ENCODE measurements around the gene TNFSF8. TPM values are rescaled to one million over a fixed set of nuclear protein-coding genes. Genes with fewer than 3 reads are reported as not detected.

The TNFSF8 gene
- total and polyA plus RNA-seq, 12 donors, result 0.11 to 2.3 (median 0.65) TPM

- Histone ChIP-seq H3K9me3 (no peaks in the 10 kb centered on the region), H3K27me3 (peaks cover 0 to 19% (median 5%) of the 10 kb centered on the region in 7 donors), H3K4me1 (peaks cover 0 to 16% (median 0%) of the 10 kb centered on the region in 9 donors), H3K36me3 (peaks cover 0 to 19% (median 0%) of the 10 kb centered on the region in 9 donors), H3K27ac (no peak overlapping the region), H3K4me3 (no peak overlapping the region)
- ATAC-seq (no peak), DNase-seq (no peak)
- intact Hi-C loops (cut with DNase I), result loop anchor here in 8 of 10 donors (2.0 to 10.0 kb wide), 8 partner anchors 33 to 609 kb away; no protein-coding TSS in a partner anchor
- no peak for TF ChIP-seq CTCF (IDR thresholded peaks at IDR 0.05)
- 75 to 82% methylated on average over 4 of the region's 4 CpGs for WGBS, 2 donors
Observed at GRCh38 chr9:114913656-114914055, 16.7 kb downstream of the TNFSF8 start.

- Histone ChIP-seq H3K9me3 (no peaks in the 10 kb centered on the region), H3K36me3 (peaks cover 0 to 19% (median 0%) of the 10 kb centered on the region in 9 donors), H3K4me3 (no peak overlapping the region), H3K4me1 (peaks cover 0 to 20% (median 0%) of the 10 kb centered on the region in 9 donors), H3K27ac (no peak overlapping the region), H3K27me3 (peaks cover 0 to 17% (median 5%) of the 10 kb centered on the region in 7 donors)
- no peak for ATAC-seq
- intact Hi-C loops (cut with DNase I), result loop anchor here in 7 of 10 donors (5.0 to 10.0 kb wide), 7 partner anchors 99 to 609 kb away; no protein-coding TSS in a partner anchor
- TF ChIP-seq CTCF (IDR thresholded peaks at IDR 0.05), result no peak
- WGBS, 2 donors, result 87 to 98% methylated on average over 5 of the region's 5 CpGs
- no peak for DNase-seq
Observed at GRCh38 chr9:114913217-114913616, 17.2 kb downstream of the TNFSF8 start.

GRCh38 chr9:114911167-114911821 lies 19.1 kb downstream of the TNFSF8 start:
- intact Hi-C loops (cut with DNase I), result loop anchor here in 8 of 10 donors (1.0 to 10.0 kb wide), 11 partner anchors 101 to 611 kb away; no protein-coding TSS in a partner anchor
- no peaks in the 10 kb centered on the region for H3K9me3 ChIP-seq
- ATAC-seq, result peak in 5 of 8 donors; percentile 51 to 75 (median 68)
- H3K27me3 ChIP-seq, result peaks cover 0 to 14% (median 5%) of the 10 kb centered on the region in 7 donors
- no peak overlapping the region for H3K4me3 ChIP-seq
- peaks cover 0 to 2% (median 0%) of the 10 kb centered on the region in 9 donors for H3K36me3 ChIP-seq
- peak in 1 of 2 donors; percentile 17 for DNase-seq
- peak; percentile 33 to 84 (median 71) for TF ChIP-seq CTCF (IDR thresholded peaks at IDR 0.05)
- WGBS, 2 donors, result 55 to 56% methylated on average over 2 of the region's 2 CpGs
- H3K27ac ChIP-seq, result no peak overlapping the region
- H3K4me1 ChIP-seq, result peaks cover 0 to 21% (median 0%) of the 10 kb centered on the region in 9 donors

GRCh38 chr9:114910541-114910940 lies 19.9 kb downstream of the TNFSF8 start:
- no peaks in the 10 kb centered on the region for H3K36me3 ChIP-seq
- no peak for TF ChIP-seq CTCF (IDR thresholded peaks at IDR 0.05)
- peaks cover 0 to 14% (median 5%) of the 10 kb centered on the region in 7 donors for H3K27me3 ChIP-seq
- H3K9me3 ChIP-seq, result no peaks in the 10 kb centered on the region
- H3K4me1 ChIP-seq, result peaks cover 0 to 21% (median 0%) of the 10 kb centered on the region in 9 donors
- WGBS, 2 donors, result 84 to 90% methylated on average over 4 of the region's 4 CpGs
- H3K4me3 ChIP-seq, result no peak overlapping the region
- DNase-seq, result no peak
- intact Hi-C loops (cut with DNase I), result loop anchor here in 8 of 10 donors (2.0 to 10.0 kb wide), 9 partner anchors 102 to 612 kb away; no protein-coding TSS in a partner anchor
- no peak for ATAC-seq
- no peak overlapping the region for H3K27ac ChIP-seq
